Astrocyte (in vitro differentiated cells and primary cell): ENCODE results near the gene CNTN5. TPM values are rescaled to one million over a fixed set of nuclear protein-coding genes. Genes with fewer than 3 reads are reported as not detected.

Source experiments
- DNase-seq: peaks from one replicate; pipeline ENCODE4 v3.0.0-alpha.2; 2010; ENCODE audit warnings: low read depth
- FAIRE-seq: peaks from 2 replicates; lab custom pipeline; 2011; peaks lifted over from hg19 to GRCh38; lab: Jason Lieb, UNC
- H2AFZ ChIP-seq: 2 replicates; pipeline ENCODE4 v1.6.0; 2012; ENCODE audit warnings: low read depth, low read length, inconsistent platforms
- H3K27ac ChIP-seq: 2 replicates; pipeline ENCODE4 v1.5.1; 2011; ENCODE audit warnings: low read depth, low read length, inconsistent platforms
- H3K27me3 ChIP-seq: 2 replicates; pipeline ENCODE4 v1.6.0; 2011; ENCODE audit warnings: low read length, inconsistent platforms; ENCODE audit not compliant: insufficient read depth
- H3K36me3 ChIP-seq: 2 replicates; pipeline ENCODE4 v1.5.1; 2011; ENCODE audit warnings: low read length, inconsistent platforms; ENCODE audit not compliant: insufficient read depth
- H3K4me1 ChIP-seq: 2 replicates; pipeline ENCODE4 v1.5.1; 2011; ENCODE audit warnings: low read length, inconsistent platforms; ENCODE audit not compliant: insufficient read depth
- H3K4me2 ChIP-seq: 2 replicates; pipeline ENCODE4 v1.6.0; 2012; ENCODE audit warnings: low read length, inconsistent platforms
- H3K4me3 ChIP-seq: 2 replicates; pipeline ENCODE4 v1.5.1; 2011; ENCODE audit warnings: low read depth, mild to moderate bottlenecking, low read length, inconsistent platforms; ENCODE audit not compliant: insufficient read depth
- H3K79me2 ChIP-seq: 2 replicates; pipeline ENCODE4 v1.6.0; 2012; ENCODE audit warnings: mild to moderate bottlenecking, low read length, inconsistent platforms; ENCODE audit not compliant: insufficient read depth
- H3K9ac ChIP-seq: 2 replicates; pipeline ENCODE4 v1.6.0; 2012; ENCODE audit warnings: mild to moderate bottlenecking, low read length, inconsistent platforms
- H3K9me3 ChIP-seq: 2 replicates; pipeline ENCODE4 v1.5.1; 2012; ENCODE audit warnings: low read depth, mild to moderate bottlenecking, low read length, inconsistent platforms; ENCODE audit not compliant: insufficient read depth
- H4K20me1 ChIP-seq: 2 replicates; pipeline ENCODE4 v1.6.0; 2012; ENCODE audit warnings: low read length, inconsistent platforms; ENCODE audit not compliant: insufficient read depth
- H3K27ac Mint-ChIP-seq: one replicate; pipeline ENCODE4 v1.8.0; 2021; ENCODE audit warnings: mild to moderate bottlenecking, mixed read lengths; ENCODE audit not compliant: unreplicated experiment
- H3K27me3 Mint-ChIP-seq: one replicate; pipeline ENCODE4 v1.8.0; 2021; ENCODE audit warnings: low read depth, mixed read lengths; ENCODE audit not compliant: unreplicated experiment
- H3K36me3 Mint-ChIP-seq: one replicate; pipeline ENCODE4 v1.8.0; 2021; ENCODE audit warnings: low read depth, mixed read lengths; ENCODE audit not compliant: unreplicated experiment
- H3K4me1 Mint-ChIP-seq: one replicate; pipeline ENCODE4 v1.8.0; 2021; ENCODE audit warnings: low read depth, mixed read lengths; ENCODE audit not compliant: unreplicated experiment
- H3K4me3 Mint-ChIP-seq: one replicate; pipeline ENCODE4 v1.8.0; 2021; ENCODE audit warnings: mild to moderate bottlenecking, moderate library complexity, mixed read lengths; ENCODE audit not compliant: unreplicated experiment
- H3K9me3 Mint-ChIP-seq: one replicate; pipeline ENCODE4 v1.8.0; 2021; ENCODE audit warnings: mild to moderate bottlenecking, mixed read lengths; ENCODE audit not compliant: unreplicated experiment
- EZH2 ChIP-seq: IDR thresholded peaks from 2 replicates; pipeline ENCODE4 v1.6.1; 2012; ENCODE audit warnings: mild to moderate bottlenecking, low read length, inconsistent platforms; ENCODE audit not compliant: insufficient read depth
- total RNA-seq: library from RNA; stranded (reverse); gene quantifications from 2 replicates; pipeline ENCODE4 v1.2.1, GENCODE V29; 2021
- TF ChIP-seq, protein P1 (sequence below): IDR thresholded peaks from 2 replicates; pipeline ENCODE4 v1.5.1; 2011; ENCODE audit warnings: low read depth, mild to moderate bottlenecking, inconsistent platforms, low read length, moderate library complexity; ENCODE audit not compliant: insufficient read depth

The CNTN5 gene
- total RNA-seq, 1 donor from 2014 or later, result 1.1 TPM

DNA sequence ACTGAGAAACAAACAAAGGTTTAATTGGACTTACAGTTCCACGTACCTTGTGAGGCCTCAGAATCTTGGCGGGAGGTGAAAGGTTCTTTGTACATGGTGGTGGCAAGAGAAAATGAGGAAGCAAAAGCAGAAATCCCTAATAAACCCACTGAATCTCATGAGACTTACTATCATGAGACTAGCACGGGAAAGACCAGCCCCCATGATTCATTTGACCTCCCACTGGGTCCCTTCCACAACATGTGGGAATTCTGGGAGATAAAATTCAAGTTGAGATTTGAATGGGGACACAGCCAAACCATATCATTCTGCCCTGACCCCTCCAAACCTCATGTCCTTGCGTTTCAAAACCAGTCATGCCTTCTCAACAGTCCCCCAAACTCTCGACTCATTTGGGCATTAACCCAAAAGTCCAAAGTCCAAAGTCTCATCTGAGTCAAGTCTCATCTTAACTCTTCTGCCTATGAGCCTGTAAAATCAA is 617.4 kb downstream of the CNTN5 start:
- no peak for FAIRE-seq
- H3K36me3 ChIP-seq, result no peaks in the 10 kb centered on the region

DNA sequence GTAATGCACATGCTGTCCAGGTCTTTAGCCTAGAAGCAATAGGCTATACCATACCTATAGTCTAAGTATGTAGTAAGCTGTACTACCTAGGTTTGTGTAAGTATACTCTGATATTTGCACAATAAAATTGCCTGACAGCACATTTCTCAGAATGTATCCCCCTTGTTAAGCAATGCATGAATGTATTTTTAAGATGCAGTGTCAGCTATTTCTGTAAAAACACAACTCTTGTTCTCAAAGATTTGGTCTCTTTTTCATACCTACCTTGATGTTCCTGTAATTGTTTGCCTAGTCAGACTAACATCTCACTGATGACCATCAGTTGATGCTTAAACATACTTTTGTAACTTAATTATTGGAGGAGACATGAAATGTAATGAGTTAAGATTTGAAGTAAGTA is 619.9 kb downstream of the CNTN5 start:
- H3K9me3 Mint-ChIP-seq, result peaks cover 5% of the 10 kb centered on the region
- no peaks in the 10 kb centered on the region for H3K36me3 Mint-ChIP-seq
- no peak for FAIRE-seq

More for the DNA sequence above, 617.4 kb downstream of the CNTN5 start:
- no peaks in the 10 kb centered on the region for H3K4me1 Mint-ChIP-seq
- Histone ChIP-seq H2AFZ (no peak overlapping the region), H3K27ac (no peak overlapping the region), H3K4me2 (no peak overlapping the region), H3K9me3 (no peaks in the 10 kb centered on the region), H3K4me3 (no peak overlapping the region), H4K20me1 (no peaks in the 10 kb centered on the region), H3K4me1 (no peaks in the 10 kb centered on the region), H3K79me2 (no peaks in the 10 kb centered on the region), H3K9ac (no peak overlapping the region), H3K27me3 (no peaks in the 10 kb centered on the region)
- no peak for DNase-seq
- peaks cover 5% of the 10 kb centered on the region for H3K9me3 Mint-ChIP-seq
- H3K27me3 Mint-ChIP-seq, result no peaks in the 10 kb centered on the region
- H3K27ac Mint-ChIP-seq, result no peak overlapping the region
- TF ChIP-seq EZH2, result no peak
- TF ChIP-seq, protein P1, sequence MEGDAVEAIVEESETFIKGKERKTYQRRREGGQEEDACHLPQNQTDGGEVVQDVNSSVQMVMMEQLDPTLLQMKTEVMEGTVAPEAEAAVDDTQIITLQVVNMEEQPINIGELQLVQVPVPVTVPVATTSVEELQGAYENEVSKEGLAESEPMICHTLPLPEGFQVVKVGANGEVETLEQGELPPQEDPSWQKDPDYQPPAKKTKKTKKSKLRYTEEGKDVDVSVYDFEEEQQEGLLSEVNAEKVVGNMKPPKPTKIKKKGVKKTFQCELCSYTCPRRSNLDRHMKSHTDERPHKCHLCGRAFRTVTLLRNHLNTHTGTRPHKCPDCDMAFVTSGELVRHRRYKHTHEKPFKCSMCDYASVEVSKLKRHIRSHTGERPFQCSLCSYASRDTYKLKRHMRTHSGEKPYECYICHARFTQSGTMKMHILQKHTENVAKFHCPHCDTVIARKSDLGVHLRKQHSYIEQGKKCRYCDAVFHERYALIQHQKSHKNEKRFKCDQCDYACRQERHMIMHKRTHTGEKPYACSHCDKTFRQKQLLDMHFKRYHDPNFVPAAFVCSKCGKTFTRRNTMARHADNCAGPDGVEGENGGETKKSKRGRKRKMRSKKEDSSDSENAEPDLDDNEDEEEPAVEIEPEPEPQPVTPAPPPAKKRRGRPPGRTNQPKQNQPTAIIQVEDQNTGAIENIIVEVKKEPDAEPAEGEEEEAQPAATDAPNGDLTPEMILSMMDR, result no peak
- no peaks in the 10 kb centered on the region for H3K36me3 Mint-ChIP-seq
- H3K4me3 Mint-ChIP-seq, result no peak overlapping the region

DNA sequence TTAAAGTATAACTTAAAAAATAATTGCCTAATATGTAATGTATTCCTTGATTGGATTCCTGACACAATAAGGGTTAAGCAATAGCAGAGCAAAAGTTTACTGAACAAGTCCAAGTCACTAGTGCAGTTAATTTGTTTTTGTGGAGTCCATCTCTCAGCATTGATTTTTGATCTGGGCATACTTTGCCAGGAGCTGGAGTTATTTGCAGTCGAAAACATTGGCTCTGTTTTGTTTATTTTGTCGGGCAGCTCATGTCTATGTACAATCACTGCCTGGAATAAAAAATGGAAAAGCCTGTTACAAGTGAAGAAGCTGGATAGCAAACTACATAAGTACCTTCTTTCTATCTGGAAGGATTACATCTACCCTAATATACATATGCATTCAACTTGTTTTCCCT is 625.2 kb downstream of the CNTN5 start:
- TF ChIP-seq, protein P1, result no peak
- TF ChIP-seq EZH2, result no peak
- DNase-seq, result no peak
- no peaks in the 10 kb centered on the region for H3K4me1 ChIP-seq

More for the DNA sequence above, 619.9 kb downstream of the CNTN5 start:
- Mint-ChIP-seq H3K27ac (no peak overlapping the region), H3K27me3 (no peaks in the 10 kb centered on the region), H3K4me3 (no peak overlapping the region), H3K4me1 (no peaks in the 10 kb centered on the region)
- Histone ChIP-seq H3K9ac (no peak overlapping the region), H3K27ac (no peak overlapping the region), H3K9me3 (no peaks in the 10 kb centered on the region), H3K4me3 (no peak overlapping the region), H3K4me2 (no peak overlapping the region), H3K79me2 (no peaks in the 10 kb centered on the region), H3K4me1 (no peaks in the 10 kb centered on the region), H3K27me3 (no peaks in the 10 kb centered on the region), H4K20me1 (no peaks in the 10 kb centered on the region), H3K36me3 (no peaks in the 10 kb centered on the region), H2AFZ (no peak overlapping the region)
- no peak for DNase-seq
- TF ChIP-seq, protein P1, result no peak
- no peak for TF ChIP-seq EZH2

More for the DNA sequence above, 625.2 kb downstream of the CNTN5 start:
- H3K9me3 Mint-ChIP-seq, result no peaks in the 10 kb centered on the region
- no peaks in the 10 kb centered on the region for H3K9me3 ChIP-seq
- H3K4me3 ChIP-seq, result no peak overlapping the region
- no peaks in the 10 kb centered on the region for H3K36me3 ChIP-seq
- no peaks in the 10 kb centered on the region for H3K27me3 Mint-ChIP-seq
- no peak overlapping the region for H3K4me3 Mint-ChIP-seq
- H3K27me3 ChIP-seq, result no peaks in the 10 kb centered on the region
- H2AFZ ChIP-seq, result no peak overlapping the region
- FAIRE-seq, result no peak
- H3K27ac ChIP-seq, result no peak overlapping the region
- no peak overlapping the region for H3K4me2 ChIP-seq
- no peaks in the 10 kb centered on the region for H3K79me2 ChIP-seq
- no peak overlapping the region for H3K9ac ChIP-seq
- no peaks in the 10 kb centered on the region for H3K4me1 Mint-ChIP-seq
- H3K27ac Mint-ChIP-seq, result no peak overlapping the region
- no peaks in the 10 kb centered on the region for H3K36me3 Mint-ChIP-seq
- H4K20me1 ChIP-seq, result no peaks in the 10 kb centered on the region
